ENCODE measurements around the gene SMAD3.

DNA sequence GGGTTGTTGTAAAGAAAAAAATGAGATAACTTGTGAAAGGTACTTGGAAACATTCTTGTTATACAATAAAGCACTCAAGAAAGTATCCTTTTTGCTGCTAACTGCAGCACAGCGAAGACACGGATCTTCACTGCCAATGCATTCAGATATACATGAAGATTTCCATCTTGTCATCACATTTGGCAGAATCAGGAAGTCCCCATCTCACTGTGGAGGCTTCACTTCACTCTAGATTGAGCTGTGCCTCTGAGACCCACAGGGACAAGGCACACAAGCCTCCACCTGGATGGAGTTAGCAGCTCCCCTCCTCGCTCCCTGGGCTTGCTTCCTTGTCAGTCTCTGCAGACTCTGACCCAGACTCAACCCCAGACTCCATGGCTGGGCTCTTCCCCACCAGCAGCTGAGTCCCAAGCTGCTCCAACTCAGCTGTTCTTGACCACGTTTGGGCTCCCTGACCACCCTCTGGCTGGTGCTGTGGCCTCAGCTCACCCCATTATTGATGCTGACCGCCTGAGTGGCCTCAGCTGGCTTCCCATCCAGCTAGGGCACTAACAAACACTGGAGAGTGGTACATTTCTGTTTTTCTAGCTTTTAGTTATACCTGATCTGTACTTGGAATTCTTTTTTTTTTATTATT lies 45.4 kb upstream of the SMAD3 start:
- TF ChIP-seq, protein P1, sequence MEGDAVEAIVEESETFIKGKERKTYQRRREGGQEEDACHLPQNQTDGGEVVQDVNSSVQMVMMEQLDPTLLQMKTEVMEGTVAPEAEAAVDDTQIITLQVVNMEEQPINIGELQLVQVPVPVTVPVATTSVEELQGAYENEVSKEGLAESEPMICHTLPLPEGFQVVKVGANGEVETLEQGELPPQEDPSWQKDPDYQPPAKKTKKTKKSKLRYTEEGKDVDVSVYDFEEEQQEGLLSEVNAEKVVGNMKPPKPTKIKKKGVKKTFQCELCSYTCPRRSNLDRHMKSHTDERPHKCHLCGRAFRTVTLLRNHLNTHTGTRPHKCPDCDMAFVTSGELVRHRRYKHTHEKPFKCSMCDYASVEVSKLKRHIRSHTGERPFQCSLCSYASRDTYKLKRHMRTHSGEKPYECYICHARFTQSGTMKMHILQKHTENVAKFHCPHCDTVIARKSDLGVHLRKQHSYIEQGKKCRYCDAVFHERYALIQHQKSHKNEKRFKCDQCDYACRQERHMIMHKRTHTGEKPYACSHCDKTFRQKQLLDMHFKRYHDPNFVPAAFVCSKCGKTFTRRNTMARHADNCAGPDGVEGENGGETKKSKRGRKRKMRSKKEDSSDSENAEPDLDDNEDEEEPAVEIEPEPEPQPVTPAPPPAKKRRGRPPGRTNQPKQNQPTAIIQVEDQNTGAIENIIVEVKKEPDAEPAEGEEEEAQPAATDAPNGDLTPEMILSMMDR (IDR thresholded peaks at IDR 0.05) = no peak
- TF ChIP-seq EZH2phosphoT487 (IDR thresholded peaks at IDR 0.05) (no peak), EZH2 (IDR thresholded peaks at IDR 0.05) (no peak)
